GM18517 (cell line): Measurements from ENCODE around the gene GFPT2.

ENCODE experiments used
- ATAC-seq: cut with Tn5 transposase; IDR thresholded peaks from one replicate; pipeline ENCODE4 v1.9.1; 2021; ENCODE audit warnings: mild to moderate bottlenecking, moderate library complexity; ENCODE audit not compliant: unreplicated experiment

The GFPT2 gene

DNA sequence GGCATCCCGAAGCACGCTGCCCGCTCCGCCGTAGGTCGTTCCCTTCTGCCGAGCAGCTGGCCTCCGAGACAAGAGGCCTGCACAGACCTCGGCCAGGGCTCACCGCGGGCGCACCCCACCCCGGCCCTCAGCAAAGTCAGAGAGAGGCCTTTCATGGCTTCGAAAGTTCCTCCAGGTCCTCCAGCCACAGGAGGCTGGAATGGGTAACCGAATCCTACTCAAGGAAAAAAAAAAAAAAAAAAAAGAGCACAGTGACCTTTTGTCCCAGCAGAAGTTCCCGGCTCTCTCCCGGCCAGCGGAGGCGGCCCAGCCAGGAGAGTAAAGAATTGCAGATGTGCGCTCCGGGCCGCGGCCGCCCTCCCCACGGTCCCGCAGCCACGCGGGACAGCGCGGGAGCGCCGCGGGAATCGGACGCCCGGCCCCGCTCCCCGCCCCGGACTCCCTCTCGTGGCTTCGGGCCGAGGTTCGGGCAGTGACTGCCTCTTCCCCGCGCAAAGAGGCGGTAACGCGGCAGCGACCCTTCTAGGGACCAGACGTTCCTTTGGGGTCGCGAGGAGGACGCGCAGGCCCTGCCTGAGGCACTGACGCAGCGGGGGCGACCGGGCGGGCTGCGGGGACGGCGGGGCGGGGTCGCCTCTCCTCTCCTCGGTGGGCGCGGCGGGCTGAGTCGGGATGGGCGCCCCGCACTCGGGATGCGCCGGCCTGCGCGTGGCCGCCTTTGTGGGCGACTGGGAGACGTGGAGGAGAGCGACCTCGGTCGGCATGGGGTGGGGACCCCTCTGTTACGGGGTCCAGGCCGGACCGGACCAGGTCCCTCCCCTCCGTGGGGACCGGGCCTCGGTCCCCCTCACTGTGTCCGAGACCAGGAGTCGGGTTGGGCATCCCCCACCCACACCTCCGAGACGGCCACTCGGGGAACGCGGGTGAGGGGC, 754 bp downstream of the GFPT2 start:
- ATAC-seq = no peak

- no peak for ATAC-seq
Observed at GRCh38 chr5:180350711-180351465, 2.2 kb downstream of the GFPT2 start.

GRCh38 chr5:180350296-180350695, 2.8 kb downstream of the GFPT2 start:
- ATAC-seq = no peak

DNA sequence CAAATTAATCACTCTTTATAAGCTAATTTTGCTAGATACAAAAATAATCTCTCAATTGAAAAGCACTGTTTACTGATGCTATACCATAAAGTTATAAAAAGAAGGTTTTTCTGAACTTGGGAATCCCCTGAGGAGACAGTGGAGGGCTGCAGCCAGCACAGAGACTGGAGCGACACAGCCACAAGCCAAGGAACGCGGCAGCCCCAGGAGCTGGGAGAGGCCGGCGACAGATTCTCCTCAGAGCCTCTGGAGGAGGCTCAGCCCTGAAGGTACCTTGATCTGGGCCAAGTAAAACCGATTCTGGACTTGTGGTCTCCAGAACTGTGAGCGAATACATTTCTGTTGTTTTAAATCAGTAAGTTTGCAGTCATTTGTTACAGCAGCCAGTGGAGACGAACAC, 3.7 kb downstream of the GFPT2 start:
- ATAC-seq = no peak

GRCh38 chr5:180348336-180348735, 4.8 kb downstream of the GFPT2 start:
- no peak for ATAC-seq

DNA sequence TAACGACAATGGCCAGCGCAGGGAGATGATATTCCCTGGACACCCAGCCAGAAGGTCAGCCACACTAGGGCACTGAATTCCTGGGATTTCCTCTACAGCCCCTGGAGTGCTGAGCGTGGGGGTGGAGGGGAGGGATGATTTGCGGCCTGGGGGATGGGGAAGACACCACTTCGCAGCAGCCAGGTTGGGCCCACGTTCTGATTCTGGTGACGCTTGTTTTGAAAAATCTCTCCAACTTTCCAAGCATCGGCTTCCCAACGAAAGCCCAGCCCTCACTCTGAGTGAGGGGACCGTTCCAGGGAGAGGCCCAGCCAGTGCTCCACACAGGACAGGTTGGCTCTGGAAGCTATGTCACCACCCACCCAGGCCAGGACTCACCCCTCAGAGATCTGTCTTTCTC, 5.4 kb downstream of the GFPT2 start:
- ATAC-seq = no peak

GRCh38 chr5:180346358-180346757, 6.8 kb downstream of the GFPT2 start:
- ATAC-seq = no peak

DNA sequence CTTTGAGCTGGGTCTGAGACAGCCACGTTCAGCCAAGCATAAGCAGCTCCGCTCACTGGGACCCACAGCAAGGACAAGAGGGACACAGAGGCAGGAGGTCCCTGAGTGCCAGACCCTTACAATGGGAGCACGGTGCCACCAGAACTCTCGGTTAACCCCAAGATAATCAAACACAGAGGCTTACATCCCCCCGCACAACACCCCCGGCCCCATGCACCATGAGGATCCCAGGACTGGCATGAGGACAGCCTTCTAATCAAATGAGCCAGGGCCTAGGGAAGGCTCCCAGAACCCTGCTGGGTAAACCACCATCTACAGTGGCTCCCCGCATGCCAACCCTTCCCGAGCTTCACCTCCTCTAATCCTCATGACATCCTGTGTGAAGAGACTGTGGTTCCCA, 7.4 kb downstream of the GFPT2 start:
- no peak for ATAC-seq

DNA sequence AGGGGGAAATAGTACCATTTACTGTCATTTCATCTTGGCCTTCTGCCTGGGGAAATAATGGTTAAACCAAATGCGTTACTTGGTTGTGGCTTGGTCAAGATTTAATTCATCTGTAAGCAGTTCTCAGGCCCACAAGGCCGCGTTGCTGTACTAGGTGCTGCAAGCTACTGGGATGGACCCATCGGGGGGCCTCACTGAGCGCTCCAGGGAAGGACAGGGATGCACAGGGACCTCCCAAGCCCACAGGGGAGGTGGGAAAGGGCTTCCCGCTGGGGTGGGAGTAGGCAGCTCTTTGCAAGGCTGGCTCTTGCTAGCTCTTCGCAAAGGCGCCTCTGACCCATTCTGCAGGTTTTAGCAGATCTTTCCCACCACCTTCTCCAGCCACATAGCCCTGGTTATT, 8.0 kb downstream of the GFPT2 start:
- ATAC-seq = no peak

- ATAC-seq = no peak
Observed at GRCh38 chr5:180344696-180344999, 8.5 kb downstream of the GFPT2 start.

DNA sequence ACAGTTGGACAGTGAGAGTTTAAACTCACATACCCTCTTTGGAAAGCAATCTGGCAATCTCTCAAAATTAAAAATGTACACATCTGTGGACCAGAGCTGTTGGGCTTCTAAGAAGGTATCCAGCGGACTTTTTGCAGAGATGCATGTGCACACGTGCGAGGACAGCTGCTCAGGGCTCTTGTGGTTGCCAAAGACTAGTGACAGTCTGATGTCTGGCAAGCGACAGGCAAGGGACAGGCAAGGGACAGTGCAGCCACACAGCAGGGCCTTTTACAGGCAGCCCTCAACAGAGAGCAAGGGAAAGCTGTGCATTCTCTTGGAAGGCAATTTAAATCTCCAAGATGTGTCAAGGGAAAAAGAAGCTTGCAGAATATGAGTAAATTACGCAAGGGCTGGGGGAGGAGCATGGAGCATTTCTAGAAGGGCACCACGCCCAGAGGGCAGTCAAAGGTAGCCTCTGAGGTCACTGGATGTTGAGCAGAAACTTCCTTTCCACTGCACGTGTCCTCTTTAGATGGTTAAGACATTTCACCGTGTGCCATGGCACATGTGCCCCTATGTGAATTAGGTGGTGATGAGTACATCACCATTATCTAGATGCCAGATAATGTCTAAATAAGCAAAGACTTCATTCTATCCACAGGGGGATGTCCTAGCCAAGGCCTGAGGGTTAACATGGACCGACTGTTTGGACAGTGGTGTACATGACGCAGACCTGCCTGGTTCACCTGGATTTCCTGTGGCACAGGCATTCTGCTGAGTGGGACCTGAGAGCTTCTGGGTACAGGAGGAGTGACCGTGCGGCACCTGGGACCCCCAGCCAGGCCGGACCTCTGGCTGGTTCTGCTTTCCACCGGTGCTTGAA, 9.1 kb downstream of the GFPT2 start:
- ATAC-seq = no peak

- ATAC-seq = no peak
Observed at GRCh38 chr5:180343110-180343830, 9.9 kb downstream of the GFPT2 start.

GRCh38 chr5:180341595-180341994, 11.5 kb downstream of the GFPT2 start:
- no peak for ATAC-seq

- no peak for ATAC-seq
Observed at GRCh38 chr5:180340856-180341255, 12.3 kb downstream of the GFPT2 start.

DNA sequence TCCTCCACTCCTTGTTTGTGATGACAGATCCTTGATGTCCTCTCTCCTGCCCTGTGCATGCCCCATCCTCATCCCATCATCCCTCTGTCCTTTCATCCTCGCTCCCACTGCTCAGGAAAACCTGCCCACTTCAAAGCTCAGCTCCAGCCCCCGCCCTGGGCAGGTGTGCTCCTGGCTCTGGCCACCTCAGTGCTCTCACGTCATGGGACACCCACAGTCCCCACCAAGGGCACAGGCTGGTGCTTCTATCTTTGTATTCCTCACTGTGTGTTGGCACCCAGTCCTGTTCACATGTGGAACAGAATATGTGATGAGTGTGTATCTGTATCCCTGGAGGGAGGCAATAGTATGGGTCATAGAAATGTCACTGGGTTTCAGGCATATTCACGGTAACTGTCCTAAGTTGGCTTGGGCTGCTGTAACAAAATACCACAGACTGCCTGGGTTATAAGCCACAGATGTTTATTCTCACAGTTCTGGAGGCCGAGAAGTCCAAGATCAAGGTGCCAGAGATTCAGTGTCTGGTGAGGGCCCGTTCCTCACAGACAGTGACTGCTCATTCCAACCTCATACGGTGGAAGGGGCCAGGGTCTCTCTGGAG, 13.5 kb downstream of the GFPT2 start:
- ATAC-seq = no peak

GRCh38 chr5:180338001-180338707, 15.0 kb downstream of the GFPT2 start:
- ATAC-seq = no peak

DNA sequence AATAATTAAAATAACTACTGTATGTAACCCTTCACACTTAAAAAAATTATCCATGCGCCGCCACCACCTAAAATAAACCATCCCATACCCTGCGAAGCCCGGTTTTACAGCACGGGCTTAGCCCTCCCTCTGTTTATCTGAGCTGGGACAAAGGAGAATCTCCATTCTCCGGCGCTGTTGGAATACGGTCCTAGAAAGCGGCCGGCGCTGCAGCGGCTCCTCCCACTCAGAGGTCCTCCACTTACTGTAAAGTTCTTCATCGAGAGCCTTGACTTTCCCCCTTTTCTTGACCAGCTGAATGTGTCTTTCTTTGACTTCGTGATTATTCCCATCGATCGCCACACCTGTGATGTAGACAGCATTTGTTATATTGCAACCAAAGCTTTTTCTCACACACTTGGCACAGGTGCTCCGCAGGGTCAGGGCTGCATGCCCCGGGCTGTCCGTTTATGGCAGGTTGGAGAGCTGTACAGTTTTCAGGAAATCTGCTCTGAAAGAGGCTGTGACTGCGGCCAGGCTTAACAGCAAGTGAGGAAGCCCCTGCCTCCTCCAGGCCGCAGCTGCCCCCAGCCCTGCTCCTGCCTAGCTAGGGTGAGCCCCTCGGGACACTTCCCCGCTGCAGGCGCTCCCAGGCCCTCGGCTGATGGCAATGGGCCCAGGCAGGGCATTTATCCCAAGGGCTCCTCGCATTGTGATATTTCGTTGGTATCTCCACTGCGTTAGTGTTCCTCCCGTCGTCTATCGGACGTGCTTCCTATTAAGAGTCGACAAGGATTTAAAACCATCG, 16.7 kb downstream of the GFPT2 start:
- no peak for ATAC-seq

- no peak for ATAC-seq
Observed at GRCh38 chr5:180335614-180336233, 17.4 kb downstream of the GFPT2 start.
